HG03159 (cell line): ENCODE data around the gene NRF1.
"Not testable (repeated sequence)": the region's sequence is repeated elsewhere in the genome, so short reads cannot be mapped to it uniquely, and the experiment has no call there.

Source experiments
- ATAC-seq: cut with Tn5 transposase; IDR thresholded peaks from one replicate; pipeline ENCODE4 v1.9.1; 2021; ENCODE audit warnings: mild to moderate bottlenecking, moderate library complexity; ENCODE audit not compliant: unreplicated experiment

The NRF1 gene

DNA sequence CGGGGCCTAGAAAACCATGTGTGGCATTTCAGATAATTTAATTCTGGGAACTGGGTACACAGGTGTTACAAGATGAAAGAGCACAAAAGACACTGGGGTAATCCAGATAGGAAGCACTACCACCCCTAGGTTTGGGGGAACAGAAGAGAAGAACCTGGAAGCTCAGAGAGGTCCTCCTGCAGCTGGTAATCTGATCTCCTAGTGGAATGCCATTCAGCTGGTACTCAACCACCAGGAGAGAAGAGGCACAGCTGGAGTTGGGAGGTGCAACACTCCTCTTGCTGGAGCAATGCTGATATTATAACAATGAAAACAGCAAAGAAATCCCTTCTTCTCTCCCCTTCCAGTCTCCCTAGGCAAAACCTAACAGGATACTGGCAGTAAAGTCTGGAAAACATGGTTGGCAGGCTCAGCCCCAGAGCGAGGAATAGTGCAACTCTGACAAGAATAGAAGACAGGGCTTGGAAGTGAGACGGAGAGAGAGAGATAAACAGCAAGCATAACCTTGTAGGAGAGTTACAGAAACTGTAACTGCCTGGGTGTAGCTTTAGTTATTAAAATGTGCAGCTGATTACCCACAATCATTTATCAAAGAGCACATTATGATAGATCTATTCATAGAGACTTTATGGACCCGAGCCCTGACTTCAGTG, 35.0 kb downstream of the NRF1 start:
- ATAC-seq, result no peak

DNA sequence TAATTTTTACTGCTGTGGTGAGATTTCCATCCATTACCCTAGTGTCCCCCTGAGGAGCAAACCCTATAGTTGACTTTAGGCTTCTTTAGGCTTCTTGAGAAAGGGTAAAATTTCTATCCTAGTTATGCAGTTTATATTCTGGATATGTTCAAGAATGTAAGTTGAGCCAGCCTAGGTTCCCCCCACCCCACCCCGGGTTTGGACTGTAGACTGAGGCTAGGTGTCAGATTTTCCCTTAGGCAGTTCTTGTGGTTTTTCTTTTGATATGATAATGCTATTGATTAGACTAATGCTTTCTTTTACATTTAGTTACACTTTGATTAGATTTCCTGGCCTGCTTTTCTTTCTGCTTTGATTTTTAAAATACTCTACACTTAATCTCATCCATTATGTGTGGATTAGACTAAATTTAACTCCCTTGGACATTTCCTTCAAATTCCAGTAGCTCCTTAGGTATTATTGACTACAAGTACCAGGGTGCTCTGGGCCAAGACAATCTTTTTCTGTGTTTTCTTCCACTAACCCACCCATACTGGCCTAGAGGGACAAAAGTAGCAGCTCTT, 37.7 kb downstream of the NRF1 start:
- no peak for ATAC-seq

DNA sequence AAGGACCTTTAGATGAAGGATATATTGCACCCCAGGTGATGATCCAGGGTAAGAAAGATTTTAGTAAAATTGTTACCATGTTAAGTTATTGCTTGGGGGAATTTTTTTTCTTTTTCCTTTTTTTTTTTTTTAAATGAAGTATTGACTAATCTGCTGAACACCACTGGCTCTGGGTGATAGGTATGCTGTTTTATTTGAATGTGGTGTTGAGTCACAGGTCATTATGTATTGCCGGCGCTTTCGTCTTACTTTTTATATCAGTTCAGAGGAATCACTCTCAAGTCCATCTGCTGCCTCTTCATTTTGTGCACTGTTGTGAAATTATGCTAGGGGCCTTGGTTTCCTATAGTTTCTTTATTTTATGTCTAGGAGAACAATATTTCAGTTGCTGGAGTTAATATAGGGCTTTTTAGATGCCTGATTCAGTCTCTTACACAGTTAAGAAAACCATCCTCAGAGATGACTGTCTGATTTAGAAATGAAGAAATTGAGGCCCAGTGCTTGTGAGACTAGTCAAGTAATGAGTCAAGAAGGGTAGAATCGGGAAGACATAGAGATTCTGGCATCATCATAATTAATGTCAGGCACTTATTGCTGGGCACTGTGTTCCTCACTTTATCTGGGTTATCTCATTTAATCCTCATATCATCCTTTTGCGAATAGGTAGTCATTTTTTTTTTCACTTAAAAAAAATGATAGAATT, 38.7 kb downstream of the NRF1 start:
- ATAC-seq, result no peak

- peak; percentile 74 for ATAC-seq
Observed at GRCh38 chr7:129652914-129653313, 41.4 kb downstream of the NRF1 start.

- ATAC-seq, result no peak
Observed at GRCh38 chr7:129655811-129656210, 44.3 kb downstream of the NRF1 start.

DNA sequence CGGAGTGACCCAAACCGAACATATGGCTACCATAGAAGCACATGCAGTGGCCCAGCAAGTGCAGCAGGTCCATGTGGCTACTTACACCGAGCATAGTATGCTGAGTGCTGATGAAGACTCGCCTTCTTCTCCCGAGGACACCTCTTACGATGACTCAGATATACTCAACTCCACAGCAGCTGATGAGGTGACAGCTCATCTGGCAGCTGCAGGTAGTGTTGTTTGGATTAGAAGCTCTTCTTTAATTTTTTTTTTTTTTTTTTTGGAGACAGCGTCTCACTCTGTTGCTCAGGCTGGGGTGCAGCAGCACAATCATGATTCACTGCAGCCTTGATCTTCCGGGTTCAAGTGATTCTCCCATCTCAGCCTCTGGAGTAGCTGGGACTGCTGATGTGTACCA, 45.8 kb downstream of the NRF1 start:
- no peak for ATAC-seq

DNA sequence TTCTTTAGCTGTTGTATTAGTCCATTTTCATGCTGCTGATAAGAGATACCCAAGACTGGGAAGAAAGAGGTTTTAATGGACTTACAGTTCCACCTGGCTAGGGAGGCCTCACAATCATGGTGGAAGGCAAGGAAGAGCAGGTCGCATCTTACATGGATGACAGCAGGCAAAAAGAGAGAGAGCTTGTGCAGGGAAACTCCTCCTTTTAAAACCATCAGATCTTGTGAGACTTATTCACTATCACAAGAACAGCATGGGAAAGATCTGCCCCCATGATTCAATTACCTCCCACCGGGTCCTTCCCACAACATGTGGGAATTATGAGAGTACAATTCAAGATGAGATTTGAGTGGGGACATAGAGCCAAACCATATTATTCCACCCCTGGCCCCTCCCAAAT, 48.4 kb downstream of the NRF1 start:
- not testable (repeated sequence) for ATAC-seq

DNA sequence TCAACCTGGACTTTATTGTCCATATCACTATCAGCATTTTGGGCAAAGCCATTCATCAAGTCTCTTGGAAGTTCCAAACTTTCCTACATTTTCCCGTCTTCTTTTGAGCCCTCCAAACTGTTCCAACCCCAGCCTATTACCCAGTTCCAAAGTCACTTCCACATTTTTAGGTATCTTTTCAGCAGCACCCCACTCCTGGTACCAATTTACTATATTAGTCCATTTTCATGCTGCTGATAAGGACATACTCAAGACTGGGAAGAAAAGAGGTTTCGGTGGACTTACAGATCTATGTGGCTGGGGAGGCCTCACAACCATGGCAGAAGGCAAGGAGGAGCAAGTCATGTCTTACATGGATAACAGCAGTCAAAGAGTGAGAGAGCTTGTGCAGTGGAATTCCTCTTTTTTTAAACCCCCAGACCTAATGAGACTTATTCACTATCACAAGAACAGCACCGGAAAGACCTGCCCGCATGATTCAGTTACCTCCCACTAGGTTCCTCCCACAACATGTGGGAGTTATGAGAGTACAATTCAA, 50.2 kb downstream of the NRF1 start:
- no peak for ATAC-seq

DNA sequence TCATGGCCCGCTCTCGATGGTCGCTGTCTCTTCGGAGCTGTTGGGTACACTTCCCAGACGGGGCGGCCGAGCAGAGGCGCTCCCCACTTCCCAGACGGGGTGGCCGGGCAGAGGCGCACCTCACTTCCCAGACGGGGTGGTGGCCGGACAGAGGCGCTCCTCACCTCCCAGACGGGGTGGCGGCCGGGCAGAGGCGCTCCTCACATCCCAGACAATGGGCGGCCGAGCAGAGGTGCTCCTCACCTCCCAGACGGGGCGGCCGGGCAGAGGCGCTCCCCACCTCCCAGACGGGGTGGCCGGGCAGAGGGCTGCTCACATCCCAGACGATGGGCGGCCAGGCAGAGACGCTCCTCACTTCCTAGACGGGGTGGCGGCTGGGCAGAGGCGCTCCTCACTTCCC, 51.7 kb downstream of the NRF1 start:
- not testable (repeated sequence) for ATAC-seq

- ATAC-seq, result no peak
Observed at GRCh38 chr7:129664029-129665012, 52.8 kb downstream of the NRF1 start.

GRCh38 chr7:129665013-129665401, 53.5 kb downstream of the NRF1 start:
- no peak for ATAC-seq

- no peak for ATAC-seq
Observed at GRCh38 chr7:129667116-129667515, 55.6 kb downstream of the NRF1 start.

DNA sequence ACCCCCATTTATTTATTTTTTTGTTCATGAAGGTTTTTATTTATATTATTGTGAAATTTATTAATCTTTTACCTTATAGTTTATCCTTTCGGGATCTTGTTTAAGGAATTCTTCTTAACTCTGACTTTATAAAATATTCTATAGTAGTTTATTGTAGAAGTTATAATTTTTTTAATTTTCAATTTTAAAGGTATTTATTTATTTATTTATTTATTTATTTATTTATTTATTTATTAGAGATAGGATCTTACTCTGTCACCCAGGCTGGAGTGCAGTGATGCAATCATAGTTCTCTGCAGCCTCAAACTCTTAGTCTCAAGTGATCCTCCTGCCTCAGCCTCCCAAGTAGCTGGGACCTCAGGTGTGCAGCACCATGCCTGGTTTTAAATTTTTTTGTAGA, 56.0 kb downstream of the NRF1 start:
- ATAC-seq, result no peak

GRCh38 chr7:129669901-129670300, 58.4 kb downstream of the NRF1 start:
- no peak for ATAC-seq

- ATAC-seq, result no peak
Observed at GRCh38 chr7:129670656-129671055, 59.1 kb downstream of the NRF1 start.

DNA sequence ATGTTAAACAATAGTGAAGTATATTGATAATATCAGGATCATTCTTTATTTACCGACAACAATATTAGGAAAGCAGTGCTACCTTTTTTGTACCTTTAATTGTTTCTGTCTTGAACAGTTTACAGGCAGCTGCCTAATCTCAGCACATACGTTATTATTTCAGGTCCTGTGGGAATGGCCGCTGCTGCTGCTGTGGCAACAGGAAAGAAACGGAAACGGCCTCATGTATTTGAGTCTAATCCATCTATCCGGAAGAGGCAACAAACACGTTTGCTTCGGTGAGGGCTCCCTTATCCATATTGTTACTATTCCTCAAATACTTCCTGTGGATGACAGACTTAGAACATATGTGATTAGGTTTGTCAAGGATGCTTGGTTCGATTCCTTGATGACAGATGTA, 59.7 kb downstream of the NRF1 start:
- no peak for ATAC-seq

DNA sequence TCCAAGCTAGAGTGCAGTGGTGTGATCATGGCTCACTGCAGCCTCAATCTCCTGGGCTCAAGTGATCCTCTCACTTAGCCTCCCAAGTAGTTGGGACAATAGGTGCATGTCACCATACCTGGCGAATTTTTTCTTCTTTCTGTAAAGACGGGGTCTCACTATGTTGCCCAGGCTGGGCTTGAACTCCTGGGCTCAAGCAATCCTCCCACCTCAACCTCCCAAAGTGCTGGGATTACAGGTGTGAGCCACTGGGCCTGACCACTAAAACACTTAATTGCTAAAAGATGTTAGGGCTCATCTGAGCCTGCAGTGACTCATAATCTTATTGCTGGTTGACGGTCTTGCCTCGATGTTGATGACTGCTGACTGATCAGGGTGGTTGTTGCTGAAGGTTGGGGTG, 63.0 kb downstream of the NRF1 start:
- ATAC-seq, result not testable (repeated sequence)

- no peak for ATAC-seq
Observed at GRCh38 chr7:129675521-129675920, 64.0 kb downstream of the NRF1 start.

GRCh38 chr7:129676017-129676897, 64.7 kb downstream of the NRF1 start:
- ATAC-seq, result no peak

- no peak for ATAC-seq
Observed at GRCh38 chr7:129677796-129678195, 66.3 kb downstream of the NRF1 start.
